ENCODE data around the gene RAPGEF6.
"Not testable (repeated sequence)": the region's sequence is repeated elsewhere in the genome, so short reads cannot be mapped to it uniquely, and the experiment has no call there.

Gene RAPGEF6

GRCh38 chr5:131605086-131605485 is 29.9 kb downstream of the RAPGEF6 start:
- DNase-seq, result no peak

GRCh38 chr5:131595088-131596033 is 39.7 kb downstream of the RAPGEF6 start:
- DNase-seq, result no peak

- DNase-seq, result no peak
Measured at GRCh38 chr5:131593921-131594320, 41.1 kb downstream of the RAPGEF6 start.

GRCh38 chr5:131593436-131593835 is 41.6 kb downstream of the RAPGEF6 start:
- not testable (repeated sequence) for DNase-seq

GRCh38 chr5:131589510-131590348 is 45.3 kb downstream of the RAPGEF6 start:
- DNase-seq, result no peak

GRCh38 chr5:131587541-131587940 is 47.5 kb downstream of the RAPGEF6 start:
- DNase-seq, result no peak

GRCh38 chr5:131581702-131582101 is 53.3 kb downstream of the RAPGEF6 start:
- no peak for DNase-seq

DNA sequence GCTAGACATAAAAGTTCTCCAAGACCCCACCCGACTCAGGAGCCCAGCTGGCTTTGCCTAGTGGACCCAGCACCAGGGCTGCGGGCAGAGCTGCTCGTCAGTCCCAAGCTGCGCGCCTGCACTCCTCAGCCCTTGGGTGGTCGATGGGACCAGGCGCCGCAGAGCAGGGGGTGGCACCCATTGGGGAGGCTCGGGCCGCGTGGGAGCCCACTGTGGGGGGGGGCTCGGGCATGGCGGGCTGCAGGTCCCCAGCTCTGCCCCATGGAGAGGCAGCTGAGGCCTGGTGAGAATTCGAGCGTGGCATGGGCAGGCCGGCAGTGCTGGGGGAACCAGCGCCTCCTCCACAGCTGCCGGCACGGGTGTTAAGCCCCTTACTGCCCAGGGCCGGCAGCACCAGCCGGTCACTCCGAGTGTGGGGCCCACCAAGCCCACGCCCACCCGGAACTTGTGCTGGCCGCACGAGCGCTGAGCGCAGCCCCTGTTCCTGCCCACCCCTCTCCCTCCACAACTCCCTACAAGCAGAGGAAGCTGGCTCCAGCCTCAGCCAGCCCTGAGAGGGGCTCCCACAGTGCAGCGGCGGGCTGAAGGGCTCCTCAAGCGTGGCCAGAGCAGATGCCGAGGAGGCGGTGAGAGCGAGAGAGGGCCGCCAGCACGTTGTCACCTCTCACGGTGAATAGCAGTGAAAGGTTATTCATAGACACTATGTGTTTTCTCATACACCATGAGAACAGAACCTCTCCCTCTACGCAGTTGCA is 54.9 kb downstream of the RAPGEF6 start:
- DNase-seq, result no peak

GRCh38 chr5:131575660-131576227 is 59.3 kb downstream of the RAPGEF6 start:
- no peak for DNase-seq

DNA sequence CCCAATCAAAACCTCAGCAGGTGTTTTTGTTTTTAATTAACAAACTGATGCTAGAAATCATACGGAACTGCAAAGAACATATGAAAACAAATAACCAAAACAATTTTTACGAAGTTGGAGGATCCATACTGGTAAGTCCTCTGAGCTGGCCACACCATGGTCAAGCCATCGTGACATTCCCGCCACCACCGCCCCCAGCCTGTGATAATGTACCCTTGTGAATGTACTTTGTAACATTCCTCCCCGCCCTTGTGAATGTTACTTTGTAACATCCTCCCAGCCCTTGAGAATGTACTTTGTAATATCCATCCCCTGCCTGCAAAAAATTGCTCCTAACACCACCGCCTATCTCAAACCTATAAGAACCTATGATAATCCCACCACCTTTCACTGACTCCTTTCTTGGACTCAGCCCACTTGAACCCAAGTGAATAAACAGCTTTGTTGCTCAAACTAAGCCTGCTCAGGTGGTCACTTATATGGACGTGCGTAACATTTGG is 63.3 kb downstream of the RAPGEF6 start:
- DNase-seq, result no peak

DNA sequence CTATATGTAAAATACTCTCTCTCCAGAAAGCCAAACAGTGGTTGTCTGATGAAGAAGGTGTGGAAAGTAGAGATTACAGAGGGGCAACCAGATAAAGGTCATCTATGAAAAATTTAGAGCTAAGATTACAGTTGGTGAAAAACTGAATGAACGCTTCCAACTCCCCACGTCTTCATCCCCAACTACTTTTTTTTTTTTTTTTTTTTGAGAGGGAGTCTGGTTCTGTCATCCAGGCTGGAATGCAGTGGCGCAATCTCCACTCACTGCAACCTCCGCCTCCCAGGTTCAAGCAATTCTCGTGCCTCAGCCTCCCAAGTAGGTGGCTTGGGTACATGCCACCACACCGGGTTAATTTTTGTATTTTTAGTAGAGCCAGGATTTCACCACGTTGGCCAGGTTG is 64.3 kb downstream of the RAPGEF6 start:
- DNase-seq, result no peak

GRCh38 chr5:131564229-131564652 is 70.8 kb downstream of the RAPGEF6 start:
- DNase-seq, result no peak

GRCh38 chr5:131563434-131564228 is 71.4 kb downstream of the RAPGEF6 start:
- no peak for DNase-seq

DNA sequence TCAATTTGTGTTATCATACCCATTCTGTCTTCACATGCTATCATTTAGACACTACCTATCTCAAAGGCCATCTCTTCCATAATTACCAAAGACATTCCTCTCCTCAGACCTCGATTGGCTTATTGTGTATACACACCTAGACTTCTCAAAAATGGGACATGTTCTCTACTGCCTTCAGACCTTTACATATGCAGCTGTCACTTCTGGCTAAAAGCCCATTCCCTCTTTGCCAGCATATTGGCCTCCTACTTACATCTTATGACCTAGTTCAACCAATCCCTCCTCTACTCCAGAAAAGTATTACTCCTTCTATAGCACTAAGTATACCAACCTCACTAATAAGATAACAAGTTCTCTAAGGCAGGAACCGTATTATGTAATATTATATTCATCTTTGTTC is 84.4 kb downstream of the RAPGEF6 start:
- no peak for DNase-seq

GRCh38 chr5:131548176-131548575 is 86.9 kb downstream of the RAPGEF6 start:
- no peak for DNase-seq

DNA sequence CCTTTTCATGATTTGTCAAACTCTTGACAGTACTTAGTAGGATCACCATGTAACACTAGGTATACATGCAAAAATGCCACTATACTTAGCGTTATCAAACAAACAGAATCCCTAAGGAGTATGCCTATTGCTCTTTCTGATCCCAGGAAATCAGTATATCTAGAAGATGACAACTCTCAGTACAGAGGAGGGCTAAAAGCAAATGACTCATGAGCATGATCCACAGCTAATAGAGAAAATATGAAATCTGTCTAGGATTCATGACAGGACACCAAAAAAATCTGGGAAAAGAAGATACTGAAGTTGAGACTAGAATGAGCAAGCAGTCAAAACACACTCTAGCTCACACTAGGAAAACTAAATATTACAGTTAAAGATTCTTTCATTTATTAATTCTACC is 89.2 kb downstream of the RAPGEF6 start:
- DNase-seq, result no peak

- DNase-seq, result no peak
Measured at GRCh38 chr5:131542723-131543122, 92.3 kb downstream of the RAPGEF6 start.

DNA sequence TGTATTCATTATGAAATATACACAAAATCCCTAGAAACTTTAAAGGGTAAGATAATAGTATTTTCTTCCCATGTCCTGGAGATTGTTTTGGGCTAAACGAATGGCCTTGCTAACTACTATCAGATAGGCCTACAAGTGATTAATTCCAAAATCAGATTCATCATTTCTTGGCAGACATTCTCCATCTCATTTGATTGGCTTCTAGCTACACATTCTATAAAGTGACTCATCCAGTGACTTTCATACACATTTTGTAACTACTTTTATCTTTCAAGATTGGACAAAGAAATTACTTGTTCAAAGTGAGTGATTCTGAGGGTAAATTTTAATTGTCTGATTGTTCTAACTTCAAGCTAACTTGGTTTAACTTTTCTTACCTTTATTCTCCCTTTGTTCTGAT is 93.3 kb downstream of the RAPGEF6 start:
- no peak for DNase-seq

DNA sequence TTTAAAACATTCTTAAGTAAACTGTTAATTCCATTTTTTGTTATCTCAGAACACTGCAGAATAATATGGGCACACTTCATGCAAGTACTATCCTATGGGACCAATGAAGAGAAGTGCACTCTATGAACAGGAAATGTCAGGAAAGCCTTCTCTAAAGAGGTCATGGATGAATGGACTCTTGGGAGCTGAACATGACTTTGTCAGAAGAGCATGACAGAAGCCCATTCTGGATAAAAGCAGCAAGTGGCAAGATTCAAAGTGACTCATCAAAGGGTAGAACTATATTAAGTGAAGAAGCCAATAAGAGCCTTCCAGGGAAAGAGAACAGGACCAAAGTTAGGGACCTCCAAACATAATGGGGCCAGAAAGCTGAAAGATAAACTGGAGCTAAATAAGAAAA is 94.0 kb downstream of the RAPGEF6 start:
- no peak for DNase-seq

DNA sequence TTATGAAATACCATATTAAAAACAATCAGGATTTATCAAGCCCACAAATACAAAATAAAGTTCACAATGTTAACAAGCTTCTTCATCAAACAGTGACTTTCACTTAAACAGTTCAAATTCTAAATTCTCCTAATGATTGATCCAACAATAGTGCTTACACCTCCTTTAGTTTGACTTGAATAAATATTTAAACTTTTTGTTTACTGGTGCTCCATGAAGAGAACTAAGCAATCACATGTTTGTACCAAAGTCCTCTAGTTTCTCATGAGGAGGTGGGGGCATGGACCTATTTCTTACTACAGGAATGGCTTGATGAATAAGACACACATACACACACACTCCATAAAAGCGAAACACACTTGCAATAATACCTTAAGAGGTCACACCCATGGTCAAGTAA is 95.8 kb downstream of the RAPGEF6 start:
- no peak for DNase-seq

- DNase-seq, result no peak
Measured at GRCh38 chr5:131538177-131538593, 96.8 kb downstream of the RAPGEF6 start.
